Neural cell (in vitro differentiated cells): ENCODE results near the gene PDE7B.

ENCODE experiments used
- EP300 ChIP-seq: fragments of 450-650 bp; conservative IDR thresholded peaks from 2 replicates; pipeline ENCODE4 v1.6.1; 2014; ENCODE audit warnings: antibody characterized with exemption, mild to moderate bottlenecking, moderate library complexity; ENCODE audit not compliant: poor library complexity, severe bottlenecking
- EZH2 ChIP-seq: fragments of 200-600, 300-800 bp; shearing (Covaris generic), sonication (generic); IDR thresholded peaks from 2 replicates; pipeline ENCODE4 v1.6.1; 2014; ENCODE audit warnings: antibody characterized with exemption, low read length, borderline replicate concordance, mild to moderate bottlenecking; ENCODE audit not compliant: insufficient read depth, poor library complexity, severe bottlenecking
- POLR2AphosphoS5 ChIP-seq: IDR thresholded peaks from 2 replicates; pipeline ENCODE4 v1.6.1; 2012
- RAD21 ChIP-seq: fragments of 450-650 bp; conservative IDR thresholded peaks from 2 replicates; pipeline ENCODE4 v1.6.1; 2014; ENCODE audit warnings: antibody characterized with exemption, mild to moderate bottlenecking, moderate library complexity
- TAF1 ChIP-seq: IDR thresholded peaks from 2 replicates; pipeline ENCODE4 v1.6.1; 2012; ENCODE audit warnings: low read depth
- TF ChIP-seq, protein P1 (sequence below): fragments of 450-650 bp; IDR thresholded peaks from 2 replicates; pipeline ENCODE4 v1.5.1; 2014; ENCODE audit warnings: antibody characterized with exemption, mild to moderate bottlenecking, moderate library complexity; ENCODE audit not compliant: poor library complexity, severe bottlenecking

DNA sequence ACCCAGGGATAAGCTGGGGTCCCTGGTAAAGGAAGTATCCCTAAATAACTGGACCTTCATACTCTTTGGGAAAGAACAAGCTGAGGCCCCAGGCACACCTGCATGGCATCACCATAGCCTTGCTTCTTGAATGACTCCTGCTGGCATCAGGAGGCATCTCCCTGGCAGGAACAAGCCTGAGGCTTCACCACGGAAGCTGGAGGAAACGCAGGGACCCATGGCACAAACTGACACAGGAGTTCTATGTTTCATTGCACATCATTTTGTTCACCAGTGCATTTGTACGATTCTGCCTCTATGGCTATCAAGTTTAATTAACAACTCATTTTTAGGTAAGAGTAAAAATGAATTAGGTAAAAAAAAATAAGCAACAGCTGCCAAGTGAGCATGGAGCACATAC lies 619 bp upstream of the PDE7B start:
- TF ChIP-seq, protein P1, sequence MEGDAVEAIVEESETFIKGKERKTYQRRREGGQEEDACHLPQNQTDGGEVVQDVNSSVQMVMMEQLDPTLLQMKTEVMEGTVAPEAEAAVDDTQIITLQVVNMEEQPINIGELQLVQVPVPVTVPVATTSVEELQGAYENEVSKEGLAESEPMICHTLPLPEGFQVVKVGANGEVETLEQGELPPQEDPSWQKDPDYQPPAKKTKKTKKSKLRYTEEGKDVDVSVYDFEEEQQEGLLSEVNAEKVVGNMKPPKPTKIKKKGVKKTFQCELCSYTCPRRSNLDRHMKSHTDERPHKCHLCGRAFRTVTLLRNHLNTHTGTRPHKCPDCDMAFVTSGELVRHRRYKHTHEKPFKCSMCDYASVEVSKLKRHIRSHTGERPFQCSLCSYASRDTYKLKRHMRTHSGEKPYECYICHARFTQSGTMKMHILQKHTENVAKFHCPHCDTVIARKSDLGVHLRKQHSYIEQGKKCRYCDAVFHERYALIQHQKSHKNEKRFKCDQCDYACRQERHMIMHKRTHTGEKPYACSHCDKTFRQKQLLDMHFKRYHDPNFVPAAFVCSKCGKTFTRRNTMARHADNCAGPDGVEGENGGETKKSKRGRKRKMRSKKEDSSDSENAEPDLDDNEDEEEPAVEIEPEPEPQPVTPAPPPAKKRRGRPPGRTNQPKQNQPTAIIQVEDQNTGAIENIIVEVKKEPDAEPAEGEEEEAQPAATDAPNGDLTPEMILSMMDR = no peak
- no peak for TF ChIP-seq RAD21
- TF ChIP-seq EZH2 = no peak
- TF ChIP-seq EP300 = no peak
- no peak for TF ChIP-seq TAF1
- no peak for TF ChIP-seq POLR2AphosphoS5
